NB4 (cell line): ENCODE data around the gene FOXP1.

Source experiments
- DNase-seq: peaks from one replicate; pipeline ENCODE4 v3.0.0; 2010; ENCODE audit warnings: low read depth
- H3K4me3 ChIP-seq: one replicate; pipeline ENCODE4 v1.5.1; 2011; ENCODE audit warnings: mild to moderate bottlenecking, low read depth, low read length, moderate library complexity
- CTCF ChIP-seq: IDR thresholded peaks from one replicate; pipeline ENCODE4 v1.5.1; 2012; ENCODE audit warnings: low read depth, low read length
- MAX ChIP-seq: IDR thresholded peaks from 2 replicates; pipeline ENCODE4 v1.6.1; 2011; ENCODE audit warnings: low read depth, low read length
- MYC ChIP-seq: IDR thresholded peaks from 2 replicates; pipeline ENCODE4 v1.6.1; 2011; ENCODE audit warnings: low read depth, low read length
- POLR2A ChIP-seq: IDR thresholded peaks from 2 replicates; pipeline ENCODE4 v1.6.1; 2011; ENCODE audit warnings: mild to moderate bottlenecking; ENCODE audit not compliant: insufficient read length; ENCODE audit errors: extremely low read depth

FOXP1 gene

DNA sequence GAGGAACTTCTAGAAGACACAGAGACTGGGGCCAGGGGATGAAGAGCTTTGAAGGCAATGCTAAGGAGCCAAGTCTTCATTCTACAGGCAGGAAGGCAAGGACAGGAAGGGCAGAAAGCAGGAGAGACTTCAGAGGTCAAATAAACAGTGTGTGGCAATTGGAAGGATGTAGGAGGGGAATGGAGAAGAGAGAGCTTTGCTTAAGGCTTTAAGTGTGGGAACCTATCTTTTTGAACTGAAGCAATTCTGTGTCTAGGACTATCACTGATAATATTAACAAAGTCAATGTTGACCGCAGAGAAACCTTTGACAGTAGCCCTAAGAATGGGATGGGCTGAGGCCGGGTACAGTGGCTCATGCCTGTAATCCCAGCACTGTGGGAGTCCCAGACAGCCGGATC, 325.0 kb downstream of the FOXP1 start:
- H3K4me3 ChIP-seq, result no peak overlapping the region

DNA sequence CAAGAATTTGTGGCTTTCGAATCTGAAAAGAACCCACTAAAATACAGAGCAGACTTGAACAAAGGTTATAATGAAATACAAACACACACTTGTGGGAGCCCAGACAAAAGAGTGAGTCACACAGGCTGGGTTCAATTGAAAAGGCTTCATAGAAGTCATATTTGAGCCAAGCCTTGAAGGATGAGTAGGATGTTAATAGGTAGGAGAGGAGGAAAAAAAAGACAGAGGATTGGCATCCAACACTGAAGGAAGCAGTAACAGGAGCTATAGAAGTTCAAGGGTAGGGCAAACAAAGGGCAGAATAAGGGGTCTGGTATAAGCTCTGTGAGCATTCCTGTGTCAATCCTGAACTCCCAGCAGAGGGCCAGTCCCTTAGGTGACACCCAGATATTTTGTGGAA, 325.4 kb downstream of the FOXP1 start:
- DNase-seq, result no peak
- H3K4me3 ChIP-seq, result no peak overlapping the region
- TF ChIP-seq CTCF (no peak), MAX (no peak)

More for the DNA sequence above, 325.0 kb downstream of the FOXP1 start:
- no peak for TF ChIP-seq CTCF
- TF ChIP-seq POLR2A, result no peak
- DNase-seq, result no peak

DNA sequence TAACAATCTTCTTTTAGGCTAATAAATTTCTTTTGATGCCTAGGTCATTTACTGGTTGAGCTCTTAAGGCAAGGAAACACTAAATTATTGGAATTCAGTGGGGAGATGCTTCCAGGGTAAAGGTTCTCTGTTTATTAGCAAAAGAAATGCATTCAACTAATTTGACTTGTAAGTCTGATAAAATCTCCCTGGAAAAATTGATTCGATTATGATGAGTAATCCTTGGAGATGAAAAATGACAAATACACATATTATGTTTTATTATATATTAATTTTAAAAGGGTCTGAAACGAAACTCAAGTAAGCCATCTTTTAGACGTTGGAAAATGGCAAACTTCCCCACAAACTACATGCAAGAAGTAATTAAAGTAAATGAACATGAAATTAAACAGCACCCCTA, 328.0 kb downstream of the FOXP1 start:
- H3K4me3 ChIP-seq, result no peak overlapping the region
- TF ChIP-seq MYC (no peak), POLR2A (no peak), CTCF (no peak), MAX (no peak)
- DNase-seq, result no peak

DNA sequence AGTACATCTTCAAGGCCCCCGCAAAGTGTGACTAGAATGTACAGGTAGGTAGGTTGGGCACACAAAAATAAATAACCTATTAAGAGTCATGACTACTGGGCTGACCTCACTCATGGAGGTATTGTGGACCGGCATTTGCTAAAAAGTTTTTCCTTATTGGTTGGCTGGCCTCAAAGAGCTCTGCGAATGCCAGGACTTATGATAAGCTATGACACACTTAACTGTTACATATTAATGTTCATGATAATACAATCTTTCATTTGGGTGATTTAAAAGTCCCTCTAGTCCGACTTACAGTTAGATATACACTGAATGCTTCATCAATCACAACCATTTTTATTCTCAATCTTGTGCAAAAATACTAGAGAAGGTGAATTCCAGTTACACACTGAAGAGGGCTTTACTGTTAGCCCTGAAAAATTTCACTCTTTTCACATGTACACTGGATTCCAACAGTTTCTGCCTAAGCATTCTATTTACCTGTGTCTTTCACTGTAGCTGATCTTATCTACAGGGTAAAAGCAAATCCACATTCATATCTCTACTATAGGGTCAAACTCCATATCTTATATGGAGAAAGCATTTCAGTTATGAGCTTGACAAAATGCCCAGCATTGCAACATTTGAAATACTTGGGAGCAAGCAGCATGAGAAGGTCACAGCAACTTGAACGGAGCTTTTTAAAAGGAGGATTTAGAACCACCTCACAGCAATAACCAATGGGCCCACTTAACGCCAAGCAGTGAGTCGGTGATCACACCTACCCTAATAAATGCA, 329.1 kb downstream of the FOXP1 start:
- TF ChIP-seq MYC (no peak), MAX (no peak), POLR2A (no peak), CTCF (no peak)
- DNase-seq, result no peak
- no peak overlapping the region for H3K4me3 ChIP-seq

DNA sequence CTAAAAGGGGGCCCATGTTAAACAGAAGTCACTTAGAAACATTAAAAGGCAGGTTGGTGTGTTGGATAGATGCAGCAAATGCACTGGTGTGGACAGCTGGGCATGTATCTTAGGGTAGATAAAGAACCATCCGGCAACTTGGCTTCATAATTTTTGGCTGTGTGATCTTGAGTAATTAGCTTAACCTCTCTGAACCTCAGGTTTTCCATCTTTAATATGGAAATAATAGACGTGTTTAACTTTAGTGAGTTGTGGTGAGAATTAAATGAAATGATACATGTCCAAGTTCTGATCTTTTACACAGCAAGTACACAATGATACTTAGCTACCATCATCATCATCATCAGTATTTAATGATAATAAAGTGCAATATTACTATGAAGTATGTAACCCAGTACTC, 330.4 kb downstream of the FOXP1 start:
- TF ChIP-seq CTCF, result no peak
- TF ChIP-seq MYC, result no peak
- no peak for TF ChIP-seq POLR2A
- TF ChIP-seq MAX, result no peak
- no peak overlapping the region for H3K4me3 ChIP-seq
- no peak for DNase-seq

GRCh38 chr3:71252466-71252865, 331.1 kb downstream of the FOXP1 start:
- no peak for DNase-seq
- no peak overlapping the region for H3K4me3 ChIP-seq
- TF ChIP-seq MYC, result no peak
- TF ChIP-seq MAX, result no peak
- TF ChIP-seq POLR2A, result no peak
- TF ChIP-seq CTCF, result no peak
